GM13976 (cell line): ENCODE measurements around the gene CCL20.

Source experiments
- DNase-seq: peaks from one replicate; pipeline ENCODE4 v3.0.0; 2012; ENCODE audit warnings: low spot score
- in situ Hi-C: fragments of 300-500 bp; cut with MboI; formaldehyde crosslinking; loops from one replicate; pipeline ENCODE4 v1.12.0; 2022; ENCODE audit warnings: low sequenced_read_pairs, mixed read lengths, inconsistent platforms; ENCODE audit not compliant: unreplicated experiment
- TF ChIP-seq, protein P1 (sequence below): IDR thresholded peaks from 2 replicates; pipeline ENCODE4 v1.5.1; 2012; ENCODE audit warnings: borderline replicate concordance, mild to moderate bottlenecking; ENCODE audit not compliant: insufficient read depth; ENCODE audit errors: extremely low read depth, missing control alignments, control extremely low read depth

Gene CCL20

DNA sequence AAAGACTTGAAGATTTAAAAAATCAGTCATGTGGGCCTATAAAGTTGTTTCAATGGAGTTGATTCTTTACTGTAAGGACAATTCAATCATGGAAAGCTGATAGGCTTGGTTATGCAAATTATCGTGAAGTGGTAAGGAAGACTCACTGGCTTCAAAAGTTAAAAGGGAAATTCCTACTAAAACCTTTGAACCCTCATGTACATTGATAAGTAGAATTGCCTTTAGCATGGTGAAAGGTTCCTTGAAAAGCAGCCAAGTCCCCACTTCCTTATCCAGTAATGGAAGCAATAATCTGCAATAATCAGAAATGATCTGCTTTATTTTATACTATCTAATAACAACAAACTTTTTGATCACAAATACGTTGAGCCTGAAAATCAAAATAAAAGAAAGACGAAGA, 14.4 kb upstream of the CCL20 start:
- no peak for DNase-seq
- in situ Hi-C loops, result no loop called here
- TF ChIP-seq, protein P1, sequence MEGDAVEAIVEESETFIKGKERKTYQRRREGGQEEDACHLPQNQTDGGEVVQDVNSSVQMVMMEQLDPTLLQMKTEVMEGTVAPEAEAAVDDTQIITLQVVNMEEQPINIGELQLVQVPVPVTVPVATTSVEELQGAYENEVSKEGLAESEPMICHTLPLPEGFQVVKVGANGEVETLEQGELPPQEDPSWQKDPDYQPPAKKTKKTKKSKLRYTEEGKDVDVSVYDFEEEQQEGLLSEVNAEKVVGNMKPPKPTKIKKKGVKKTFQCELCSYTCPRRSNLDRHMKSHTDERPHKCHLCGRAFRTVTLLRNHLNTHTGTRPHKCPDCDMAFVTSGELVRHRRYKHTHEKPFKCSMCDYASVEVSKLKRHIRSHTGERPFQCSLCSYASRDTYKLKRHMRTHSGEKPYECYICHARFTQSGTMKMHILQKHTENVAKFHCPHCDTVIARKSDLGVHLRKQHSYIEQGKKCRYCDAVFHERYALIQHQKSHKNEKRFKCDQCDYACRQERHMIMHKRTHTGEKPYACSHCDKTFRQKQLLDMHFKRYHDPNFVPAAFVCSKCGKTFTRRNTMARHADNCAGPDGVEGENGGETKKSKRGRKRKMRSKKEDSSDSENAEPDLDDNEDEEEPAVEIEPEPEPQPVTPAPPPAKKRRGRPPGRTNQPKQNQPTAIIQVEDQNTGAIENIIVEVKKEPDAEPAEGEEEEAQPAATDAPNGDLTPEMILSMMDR, result no peak

DNA sequence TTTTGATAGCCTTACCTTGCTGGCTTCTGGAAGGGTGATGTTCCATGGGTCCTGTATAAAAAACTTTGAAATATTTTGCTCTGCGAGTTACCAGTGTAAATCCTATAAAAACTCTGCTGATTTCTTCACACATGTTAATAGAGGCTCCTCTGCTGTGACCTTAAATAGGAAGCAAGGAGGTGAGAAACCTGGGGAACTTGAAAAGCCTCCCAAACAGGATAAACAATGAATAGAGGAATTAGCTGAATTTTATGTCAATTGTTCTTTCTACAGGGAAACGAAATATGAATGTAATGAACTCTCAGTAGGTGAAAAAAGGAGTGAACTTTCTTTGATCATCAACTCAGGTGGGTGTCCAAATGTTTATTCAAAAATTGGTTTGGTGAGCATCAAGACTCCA, 10.8 kb upstream of the CCL20 start:
- no peak for DNase-seq
- TF ChIP-seq, protein P1, result no peak
- in situ Hi-C loops, result no loop called here

DNA sequence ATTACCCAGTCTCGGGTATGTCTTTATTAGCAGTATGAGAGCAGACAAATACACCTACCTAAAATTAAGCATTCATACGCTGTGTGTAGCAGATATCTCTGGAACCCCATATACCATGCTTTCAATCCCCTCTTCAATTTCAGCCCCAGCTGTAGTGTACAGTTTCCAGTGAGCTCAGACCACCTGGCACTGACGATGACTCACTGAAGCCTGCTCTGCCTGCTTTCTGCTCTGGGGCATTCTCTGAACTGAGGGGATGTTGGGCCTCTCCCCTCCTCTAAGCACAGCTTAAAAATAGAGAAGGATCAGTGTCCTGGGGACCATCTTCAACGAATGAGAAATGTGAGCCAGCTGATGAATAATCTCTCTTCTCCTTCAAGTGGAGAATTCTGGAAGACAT, 8.7 kb upstream of the CCL20 start:
- TF ChIP-seq, protein P1, result no peak
- DNase-seq, result no peak
- in situ Hi-C loops, result no loop called here

DNA sequence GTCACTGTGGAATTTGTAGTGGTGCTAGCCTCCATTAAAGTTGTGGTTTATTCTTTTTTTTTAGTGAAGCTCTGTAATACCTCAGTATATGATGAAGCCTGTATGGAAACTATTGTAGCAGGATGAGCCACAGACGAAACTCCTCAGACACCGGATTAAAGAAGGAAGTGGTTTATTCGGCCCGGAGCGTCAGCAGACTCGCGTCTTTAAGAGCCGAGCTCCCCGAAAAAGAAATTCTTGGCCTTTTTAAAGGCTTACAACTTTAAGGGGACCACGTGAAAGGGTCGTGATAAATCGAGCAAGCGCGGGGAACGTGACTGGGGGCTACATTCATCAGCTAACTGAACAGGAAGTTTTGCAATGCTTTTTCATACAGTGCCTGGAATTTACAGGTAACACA, 8.1 kb upstream of the CCL20 start:
- no peak for DNase-seq
- TF ChIP-seq, protein P1, result no peak
- in situ Hi-C loops, result no loop called here

DNA sequence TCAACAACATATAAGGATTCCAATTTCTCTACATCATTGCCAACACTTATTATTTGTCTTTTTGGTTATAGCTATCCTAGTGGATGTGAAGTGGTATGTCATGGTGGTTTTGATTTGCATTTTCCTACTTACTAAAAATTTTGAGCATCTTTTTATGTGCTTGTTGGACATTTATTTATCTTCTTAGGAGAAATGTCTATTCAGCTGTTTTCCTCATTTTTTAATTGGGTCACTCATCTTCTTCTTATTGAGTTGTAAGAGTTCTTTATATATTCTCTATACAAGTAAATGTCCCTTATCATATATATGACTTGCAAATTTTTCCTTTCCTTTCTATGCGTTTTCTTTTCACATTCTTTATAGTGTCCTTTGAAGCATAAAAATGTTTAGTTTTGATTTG, 4.7 kb upstream of the CCL20 start:
- DNase-seq, result no peak
- in situ Hi-C loops, result no loop called here
- TF ChIP-seq, protein P1, result no peak

DNA sequence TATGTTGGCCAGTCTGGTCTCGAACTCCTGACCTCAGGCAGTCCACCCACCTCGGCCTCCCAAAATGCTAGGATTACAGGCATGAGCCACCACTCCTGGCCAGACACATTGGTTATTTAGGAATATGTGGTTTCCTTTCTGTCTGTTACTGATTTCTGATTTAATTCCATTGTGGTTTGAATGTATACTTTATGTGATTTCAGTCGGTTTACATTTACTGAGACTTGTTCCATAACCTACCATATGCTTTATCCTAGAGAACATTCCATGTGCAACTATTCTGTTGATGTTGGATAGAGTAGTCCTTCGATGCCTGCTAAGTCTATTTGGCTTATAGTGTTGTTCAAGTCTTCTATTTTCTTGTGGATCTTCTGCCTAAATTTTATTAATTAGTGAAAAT, 1.6 kb upstream of the CCL20 start:
- DNase-seq, result no peak
- in situ Hi-C loops, result no loop called here
- TF ChIP-seq, protein P1, result no peak

DNA sequence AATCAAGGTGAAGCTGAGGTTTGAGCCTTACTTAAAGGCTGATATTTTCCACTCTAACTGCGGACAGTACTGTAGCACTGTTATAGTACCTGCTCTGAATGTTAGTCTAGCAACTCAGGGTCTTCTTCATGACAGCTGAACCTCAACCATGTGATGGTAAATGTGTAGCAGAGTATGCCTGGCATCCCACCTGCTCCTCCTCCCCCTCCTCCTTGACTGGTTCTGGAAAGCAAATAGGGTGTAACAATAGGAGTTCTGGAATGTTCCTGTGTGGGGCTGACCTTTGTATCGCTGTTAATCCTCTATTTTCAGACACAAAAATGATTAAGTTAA, 447 bp upstream of the CCL20 start:
- TF ChIP-seq, protein P1, result no peak
- in situ Hi-C loops, result no loop called here
- no peak for DNase-seq
